GM12801 (cell line): ENCODE data around the gene FAM171A1.

Experiments
- CTCF ChIP-seq: IDR thresholded peaks from one replicate; pipeline ENCODE4 v1.5.1; 2011; ENCODE audit warnings: control low read depth; ENCODE audit not compliant: insufficient read length; ENCODE audit errors: extremely low read depth

The FAM171A1 gene

GRCh38 chr10:15279236-15279635 lies 91.9 kb downstream of the FAM171A1 start:
- no peak for TF ChIP-seq CTCF

GRCh38 chr10:15278786-15279185 lies 92.3 kb downstream of the FAM171A1 start:
- TF ChIP-seq CTCF, result no peak

- no peak for TF ChIP-seq CTCF
Measured at GRCh38 chr10:15267496-15267895, 103.6 kb downstream of the FAM171A1 start.

GRCh38 chr10:15266117-15266516 lies 105.0 kb downstream of the FAM171A1 start:
- no peak for TF ChIP-seq CTCF

- TF ChIP-seq CTCF, result no peak
Measured at GRCh38 chr10:15265558-15265957, 105.5 kb downstream of the FAM171A1 start.

- no peak for TF ChIP-seq CTCF
Measured at GRCh38 chr10:15265056-15265455, 106.0 kb downstream of the FAM171A1 start.

GRCh38 chr10:15263657-15264323 lies 107.3 kb downstream of the FAM171A1 start:
- TF ChIP-seq CTCF, result no peak
